Activated T-helper 17 cell treated with anti-CD3 and anti-CD28 coated beads, Interleukin-2, amount 50 U/mL, for 72 hours (primary cell): ENCODE results near the gene NDRG4. TPM values are rescaled to one million over a fixed set of nuclear protein-coding genes. Genes with fewer than 3 reads are reported as not detected.
A peak's percentile ranks its signal among the peaks of the same experiment; 100 is the strongest.

ENCODE experiments used
- ATAC-seq: fragments of 150-1000 bp; cut with Tn5 transposase; replicated peaks from 2 replicates; pipeline ENCODE4 v1.10.0; 2021; ENCODE audit warnings: mild to moderate bottlenecking, moderate library complexity
- H3K27ac Mint-ChIP-seq: one replicate; pipeline ENCODE4 v1.8.0; 2022; ENCODE audit warnings: mixed read lengths
- H3K27me3 Mint-ChIP-seq: one replicate; pipeline ENCODE4 v1.8.0; 2022; ENCODE audit warnings: mixed read lengths
- H3K36me3 Mint-ChIP-seq: one replicate; pipeline ENCODE4 v1.8.0; 2022; ENCODE audit warnings: low read depth, mild to moderate bottlenecking, mixed read lengths
- H3K4me1 Mint-ChIP-seq: one replicate; pipeline ENCODE4 v1.8.0; 2022; ENCODE audit warnings: mixed read lengths
- H3K4me3 Mint-ChIP-seq: one replicate; pipeline ENCODE4 v1.8.0; 2022; ENCODE audit warnings: mild to moderate bottlenecking, mixed read lengths
- H3K9me3 Mint-ChIP-seq: one replicate; pipeline ENCODE4 v1.8.0; 2022; ENCODE audit warnings: mixed read lengths
- total RNA-seq, 2 donors: library from RNA; stranded (reverse); gene quantifications; one replicate each; pipeline ENCODE4 v1.2.3, GENCODE V29; 2022

The NDRG4 gene
- total RNA-seq, 2 donors from 2014 or later = 0.95 to 7.2 TPM

- ATAC-seq = no peak
- Mint-ChIP-seq H3K27me3 (peaks cover 7% of the 10 kb centered on the region), H3K27ac (peak overlapping the region; percentile 78), H3K4me3 (peak overlapping the region; percentile 20), H3K9me3 (no peaks in the 10 kb centered on the region), H3K4me1 (peaks cover 6% of the 10 kb centered on the region), H3K36me3 (no peaks in the 10 kb centered on the region)
These were observed 4.2 kb upstream of the NDRG4 start for GRCh38 chr16:58495521-58496331.

GRCh38 chr16:58497468-58497867, 2.5 kb upstream of the NDRG4 start:
- Mint-ChIP-seq H3K4me3 (no peak overlapping the region), H3K36me3 (no peaks in the 10 kb centered on the region), H3K9me3 (no peaks in the 10 kb centered on the region), H3K27me3 (peaks cover 7% of the 10 kb centered on the region), H3K27ac (peak overlapping the region; percentile 56), H3K4me1 (peaks cover 6% of the 10 kb centered on the region)
- ATAC-seq = no peak

- Mint-ChIP-seq H3K4me1 (peaks cover 6% of the 10 kb centered on the region), H3K4me3 (no peak overlapping the region), H3K36me3 (no peaks in the 10 kb centered on the region), H3K27me3 (peaks cover 6% of the 10 kb centered on the region), H3K27ac (peak overlapping the region; percentile 56), H3K9me3 (no peaks in the 10 kb centered on the region)
- ATAC-seq = no peak
These were observed 2.0 kb upstream of the NDRG4 start for GRCh38 chr16:58497935-58498334.

- Mint-ChIP-seq H3K27me3 (peaks cover 3% of the 10 kb centered on the region), H3K4me1 (peaks cover 6% of the 10 kb centered on the region)
- ATAC-seq = no peak
These were observed 1.4 kb upstream of the NDRG4 start for GRCh38 chr16:58498341-58499091.

GRCh38 chr16:58499092-58499511, 841 bp upstream of the NDRG4 start:
- H3K27me3 Mint-ChIP-seq = peaks cover 3% of the 10 kb centered on the region
- no peak for ATAC-seq
- no peak overlapping the region for H3K4me3 Mint-ChIP-seq
- no peaks in the 10 kb centered on the region for H3K36me3 Mint-ChIP-seq
- peaks cover 6% of the 10 kb centered on the region for H3K4me1 Mint-ChIP-seq
- no peaks in the 10 kb centered on the region for H3K9me3 Mint-ChIP-seq
- no peak overlapping the region for H3K27ac Mint-ChIP-seq

More at GRCh38 chr16:58498341-58499091, 1.4 kb upstream of the NDRG4 start:
- Mint-ChIP-seq H3K4me3 (no peak overlapping the region), H3K27ac (no peak overlapping the region), H3K36me3 (no peaks in the 10 kb centered on the region), H3K9me3 (no peaks in the 10 kb centered on the region)

GRCh38 chr16:58500430-58501241, 693 bp downstream of the NDRG4 start:
- Mint-ChIP-seq H3K4me3 (peak overlapping the region; percentile 81), H3K4me1 (peaks cover 6% of the 10 kb centered on the region), H3K9me3 (no peaks in the 10 kb centered on the region), H3K27me3 (peaks cover 3% of the 10 kb centered on the region), H3K36me3 (no peaks in the 10 kb centered on the region), H3K27ac (no peak overlapping the region)
- ATAC-seq = peak; percentile 52

- peak overlapping the region; percentile 82 for H3K27ac Mint-ChIP-seq
- H3K27me3 Mint-ChIP-seq = peaks cover 3% of the 10 kb centered on the region
- H3K36me3 Mint-ChIP-seq = no peaks in the 10 kb centered on the region
These were observed 1.5 kb downstream of the NDRG4 start for GRCh38 chr16:58501242-58502131.

GRCh38 chr16:58502217-58502921, 2.4 kb downstream of the NDRG4 start:
- H3K4me3 Mint-ChIP-seq = peak overlapping the region; percentile 81
- H3K27ac Mint-ChIP-seq = no peak overlapping the region
- H3K9me3 Mint-ChIP-seq = no peaks in the 10 kb centered on the region
- no peaks in the 10 kb centered on the region for H3K36me3 Mint-ChIP-seq
- H3K4me1 Mint-ChIP-seq = peaks cover 3% of the 10 kb centered on the region
- ATAC-seq = no peak
- H3K27me3 Mint-ChIP-seq = peaks cover 3% of the 10 kb centered on the region

More at GRCh38 chr16:58501242-58502131, 1.5 kb downstream of the NDRG4 start:
- Mint-ChIP-seq H3K4me3 (peak overlapping the region; percentile 81), H3K4me1 (peaks cover 6% of the 10 kb centered on the region), H3K9me3 (no peaks in the 10 kb centered on the region)
- ATAC-seq = peak; percentile 74

GRCh38 chr16:58503166-58503862, 3.4 kb downstream of the NDRG4 start:
- no peak overlapping the region for H3K27ac Mint-ChIP-seq
- peaks cover 3% of the 10 kb centered on the region for H3K4me1 Mint-ChIP-seq
- H3K9me3 Mint-ChIP-seq = no peaks in the 10 kb centered on the region
- H3K4me3 Mint-ChIP-seq = no peak overlapping the region
- no peaks in the 10 kb centered on the region for H3K36me3 Mint-ChIP-seq
- no peaks in the 10 kb centered on the region for H3K27me3 Mint-ChIP-seq
- no peak for ATAC-seq

GRCh38 chr16:58503863-58504688, 4.1 kb downstream of the NDRG4 start:
- peaks cover 3% of the 10 kb centered on the region for H3K4me1 Mint-ChIP-seq
- H3K9me3 Mint-ChIP-seq = no peaks in the 10 kb centered on the region
- no peaks in the 10 kb centered on the region for H3K36me3 Mint-ChIP-seq
- no peak overlapping the region for H3K4me3 Mint-ChIP-seq
- no peak for ATAC-seq
- H3K27ac Mint-ChIP-seq = no peak overlapping the region
- no peaks in the 10 kb centered on the region for H3K27me3 Mint-ChIP-seq

- Mint-ChIP-seq H3K36me3 (no peaks in the 10 kb centered on the region), H3K27me3 (no peaks in the 10 kb centered on the region), H3K27ac (no peak overlapping the region), H3K4me3 (no peak overlapping the region), H3K4me1 (peaks cover 3% of the 10 kb centered on the region), H3K9me3 (no peaks in the 10 kb centered on the region)
- no peak for ATAC-seq
These were observed 6.6 kb downstream of the NDRG4 start for GRCh38 chr16:58506241-58507194.
